ENCODE results near the gene OPN1MW2.
"Not testable (repeated sequence)": the region's sequence is repeated elsewhere in the genome, so short reads cannot be mapped to it uniquely, and the experiment has no call there.

- not testable (repeated sequence) for TF ChIP-seq POLR2AphosphoS5 (IDR thresholded peaks at IDR 0.05; ENCODE audit: insufficient read depth in 1 of 2, low read depth in 1 of 2); POLR2A (IDR thresholded peaks at IDR 0.05); CTCF (IDR thresholded peaks at IDR 0.05)
These were observed 8.1 kb upstream of the OPN1MW2 start for GRCh38 chrX:154211499-154211898.
